Thymus (tissue), 11 donors: ENCODE data around the gene GPC1. TPM values are rescaled to one million over a fixed set of nuclear protein-coding genes. Genes with fewer than 3 reads are reported as not detected.

Experiments used
- DNase-seq, 9 donors: peaks; one replicate each; pipeline ENCODE4 v3.0.0-alpha.2; 2013; ENCODE audit warnings: low spot score in 9 of 9, low read depth in 6 of 9, missing footprints in 1 of 9
- H3K27ac ChIP-seq, 2 donors: one replicate each; pipeline ENCODE4 v1.5.1; 2013; ENCODE audit warnings: control low read depth in 1 of 2, low read depth in 1 of 2, low read length in 1 of 2, mild to moderate bottlenecking in 1 of 2, moderate library complexity in 1 of 2
- H3K27me3 ChIP-seq, 2 donors: one replicate each; pipeline ENCODE4 v1.5.1; 2013; ENCODE audit warnings: low read length in 1 of 2; ENCODE audit not compliant: control insufficient read depth in 2 of 2, insufficient read depth in 1 of 2
- H3K36me3 ChIP-seq, 2 donors: one replicate each; pipeline ENCODE4 v1.5.1; 2013; ENCODE audit warnings: low read length in 1 of 2, mild to moderate bottlenecking in 1 of 2, moderate library complexity in 1 of 2; ENCODE audit not compliant: control insufficient read depth in 2 of 2, insufficient read depth in 2 of 2
- H3K4me1 ChIP-seq, 2 donors: one replicate each; pipeline ENCODE4 v1.5.1; 2013; ENCODE audit warnings: low read length in 2 of 2; ENCODE audit not compliant: control insufficient read depth in 2 of 2, insufficient read depth in 2 of 2
- H3K4me3 ChIP-seq, 2 donors: one replicate each; pipeline ENCODE4 v1.5.1; 2013; ENCODE audit warnings: low read length in 2 of 2, control low read depth in 1 of 2, mild to moderate bottlenecking in 1 of 2
- H3K9me3 ChIP-seq, 2 donors: one replicate each; pipeline ENCODE4 v1.5.1; 2013; ENCODE audit warnings: low read length in 1 of 2, mild to moderate bottlenecking in 1 of 2; ENCODE audit not compliant: control insufficient read depth in 2 of 2, insufficient read depth in 1 of 2
- WGBS: extraction: QIAGEN DNeasy Blood & Tissue Kit; methylation state at CpG from one replicate; pipeline ENCODE4 v1.1.7; 2013; 5-methylcytosine and 5-hydroxymethylcytosine counted together
- polyA plus RNA-seq: library from polyadenylated mRNA; stranded (reverse); fragments of 200-250 nt; gene quantifications from one replicate; pipeline ENCODE4 v1.2.3, GENCODE V29; 2013
- total RNA-seq: library from RNA; stranded (reverse); fragments of 120-200 nt; gene quantifications from one replicate; pipeline ENCODE4 v1.2.4, GENCODE V29; 2013
- donor health status: healthy.

Gene GPC1
- total and polyA plus RNA-seq, 2 donors = 4.4 to 46.6 TPM

GRCh38 chr2:240473211-240473610 is 37.7 kb downstream of the GPC1 start:
- DNase-seq = no peak
- 98% methylated on average over 4 of the region's 4 CpGs for WGBS

GRCh38 chr2:240477916-240478315 is 42.5 kb downstream of the GPC1 start:
- Histone ChIP-seq H3K27ac (no peak overlapping the region), H3K9me3 (peaks cover 0 to under 1% of the 10 kb centered on the region in 2 donors), H3K36me3 (no peaks in the 10 kb centered on the region), H3K4me3 (no peak overlapping the region), H3K27me3 (no peaks in the 10 kb centered on the region), H3K4me1 (no peaks in the 10 kb centered on the region)
- DNase-seq = no peak
- 93% methylated on average over 13 of the region's 13 CpGs for WGBS

More at GRCh38 chr2:240473211-240473610, 37.7 kb downstream of the GPC1 start:
- Histone ChIP-seq H3K36me3 (no peaks in the 10 kb centered on the region), H3K9me3 (peaks cover 0 to 6% of the 10 kb centered on the region in 2 donors), H3K27ac (no peak overlapping the region), H3K27me3 (no peaks in the 10 kb centered on the region), H3K4me1 (no peaks in the 10 kb centered on the region), H3K4me3 (no peak overlapping the region)

- no peak for DNase-seq
- no peak overlapping the region for H3K27ac ChIP-seq
- no peaks in the 10 kb centered on the region for H3K36me3 ChIP-seq
- H3K27me3 ChIP-seq = no peaks in the 10 kb centered on the region
- no peaks in the 10 kb centered on the region for H3K4me1 ChIP-seq
- no peaks in the 10 kb centered on the region for H3K9me3 ChIP-seq
- no peak overlapping the region for H3K4me3 ChIP-seq
- 96% methylated on average over 21 of the region's 21 CpGs for WGBS
Observed at GRCh38 chr2:240478346-240479110, 43.1 kb downstream of the GPC1 start.

GRCh38 chr2:240479111-240479501 is 43.6 kb downstream of the GPC1 start:
- H3K36me3 ChIP-seq = no peaks in the 10 kb centered on the region
- no peak overlapping the region for H3K27ac ChIP-seq
- H3K27me3 ChIP-seq = no peaks in the 10 kb centered on the region
- no peaks in the 10 kb centered on the region for H3K9me3 ChIP-seq
- H3K4me3 ChIP-seq = no peak overlapping the region
- WGBS = 97% methylated on average over 12 of the region's 12 CpGs
- no peaks in the 10 kb centered on the region for H3K4me1 ChIP-seq
- no peak for DNase-seq

GRCh38 chr2:240480834-240481623 is 45.6 kb downstream of the GPC1 start:
- no peaks in the 10 kb centered on the region for H3K9me3 ChIP-seq
- WGBS = 93% methylated on average over 25 of the region's 25 CpGs
- H3K27me3 ChIP-seq = no peaks in the 10 kb centered on the region
- no peak overlapping the region for H3K4me3 ChIP-seq
- no peaks in the 10 kb centered on the region for H3K36me3 ChIP-seq
- no peaks in the 10 kb centered on the region for H3K4me1 ChIP-seq
- no peak overlapping the region for H3K27ac ChIP-seq
- DNase-seq = no peak

- DNase-seq = no peak
Observed at GRCh38 chr2:240481720-240482119, 46.3 kb downstream of the GPC1 start.

GRCh38 chr2:240482141-240482540 is 46.7 kb downstream of the GPC1 start:
- no peaks in the 10 kb centered on the region for H3K9me3 ChIP-seq
- no peak overlapping the region for H3K4me3 ChIP-seq
- H3K4me1 ChIP-seq = no peaks in the 10 kb centered on the region
- no peak overlapping the region for H3K27ac ChIP-seq
- H3K27me3 ChIP-seq = no peaks in the 10 kb centered on the region
- no peak for DNase-seq
- H3K36me3 ChIP-seq = no peaks in the 10 kb centered on the region
- 92% methylated on average over 11 of the region's 11 CpGs for WGBS

More at GRCh38 chr2:240481720-240482119, 46.3 kb downstream of the GPC1 start:
- Histone ChIP-seq H3K4me3 (no peak overlapping the region), H3K36me3 (no peaks in the 10 kb centered on the region), H3K9me3 (no peaks in the 10 kb centered on the region), H3K27ac (no peak overlapping the region), H3K27me3 (no peaks in the 10 kb centered on the region), H3K4me1 (no peaks in the 10 kb centered on the region)
- WGBS = 96% methylated on average over 5 of the region's 5 CpGs

- Histone ChIP-seq H3K27ac (no peak overlapping the region), H3K4me1 (no peaks in the 10 kb centered on the region), H3K4me3 (no peak overlapping the region), H3K27me3 (no peaks in the 10 kb centered on the region), H3K9me3 (peaks cover 0 to 11% of the 10 kb centered on the region in 2 donors), H3K36me3 (no peaks in the 10 kb centered on the region)
- no peak for DNase-seq
- WGBS = 77% methylated on average over 2 of the region's 2 CpGs
Observed at GRCh38 chr2:240491483-240491882, 56.0 kb downstream of the GPC1 start.

GRCh38 chr2:240494194-240494793 is 58.8 kb downstream of the GPC1 start:
- Histone ChIP-seq H3K36me3 (peaks cover 0 to 4% of the 10 kb centered on the region in 2 donors), H3K4me3 (no peak overlapping the region), H3K9me3 (peaks cover 0 to 11% of the 10 kb centered on the region in 2 donors), H3K27ac (no peak overlapping the region), H3K4me1 (no peaks in the 10 kb centered on the region), H3K27me3 (no peaks in the 10 kb centered on the region)
- no peak for DNase-seq
- 96% methylated on average over 1 of the region's 1 CpG for WGBS
